Cardiac fibroblast (primary cell): Measurements from ENCODE around the gene CD4.

Experiments used
- DNase-seq, 2 donors: peaks; one replicate each; pipeline versions ENCODE4 v3.0.0 to v3.0.0-alpha.2; 2010; ENCODE audit warnings: low read depth in 2 of 2
- H3K4me3 ChIP-seq, 2 donors: replicated peaks in 1 of 2; 1 replicate in 1 of 2; 2 replicates in 1 of 2; pipeline ENCODE4 v1.5.1; 2011; ENCODE audit warnings: low read depth in 2 of 2, low read length in 2 of 2, mild to moderate bottlenecking in 2 of 2, moderate library complexity in 1 of 2
- CTCF ChIP-seq: IDR thresholded peaks from one replicate; pipeline ENCODE4 v1.5.1; 2011; ENCODE audit warnings: low read depth, mild to moderate bottlenecking, low read length, inconsistent platforms

Gene CD4

GRCh38 chr12:6779708-6780432 lies 9.5 kb upstream of the CD4 start:
- no peak for TF ChIP-seq CTCF
- DNase-seq, result no peak

GRCh38 chr12:6780573-6780972 lies 8.8 kb upstream of the CD4 start:
- no peak for DNase-seq
- no peak for TF ChIP-seq CTCF
- no peak overlapping the region for H3K4me3 ChIP-seq

More at GRCh38 chr12:6779708-6780432, 9.5 kb upstream of the CD4 start:
- no peak overlapping the region for H3K4me3 ChIP-seq

GRCh38 chr12:6782119-6782518 lies 7.2 kb upstream of the CD4 start:
- no peak overlapping the region for H3K4me3 ChIP-seq
- TF ChIP-seq CTCF, result no peak
- DNase-seq, result no peak

- no peak for TF ChIP-seq CTCF
- DNase-seq, result no peak
- no peak overlapping the region for H3K4me3 ChIP-seq
These were observed 6.3 kb upstream of the CD4 start for GRCh38 chr12:6782850-6783566.

- no peak for TF ChIP-seq CTCF
- no peak for DNase-seq
- H3K4me3 ChIP-seq, result no peak overlapping the region
These were observed 5.5 kb upstream of the CD4 start for GRCh38 chr12:6783828-6784227.

- TF ChIP-seq CTCF, result no peak
- no peak overlapping the region for H3K4me3 ChIP-seq
- no peak for DNase-seq
These were observed 5.0 kb upstream of the CD4 start for GRCh38 chr12:6784296-6784695.
